GM19099 (cell line): ENCODE results near the gene CLMP.

Experiments
- POLR2A ChIP-seq: IDR thresholded peaks from 3 replicates; pipeline ENCODE4 v1.6.1; 2011; ENCODE audit warnings: low read depth; ENCODE audit not compliant: insufficient read length; ENCODE audit errors: extremely low read depth

Gene CLMP

GRCh38 chr11:123195188-123196059, at the start of gene CLMP:
TSS of gene CLMP (minus strand) at chr11:123195248. CDS start at chr11:123194940, 308 bp downstream.
- no peak for TF ChIP-seq POLR2A

- no peak for TF ChIP-seq POLR2A
These were observed 47.0 kb upstream of the CLMP start for GRCh38 chr11:123241874-123242543.

GRCh38 chr11:123241294-123241693, 46.2 kb upstream of the CLMP start:
- no peak for TF ChIP-seq POLR2A

- TF ChIP-seq POLR2A, result no peak
These were observed 44.4 kb upstream of the CLMP start for GRCh38 chr11:123239191-123240150.

GRCh38 chr11:123238297-123238696, 43.2 kb upstream of the CLMP start:
- TF ChIP-seq POLR2A, result no peak

GRCh38 chr11:123236879-123237278, 41.8 kb upstream of the CLMP start:
- no peak for TF ChIP-seq POLR2A

GRCh38 chr11:123235656-123236261, 40.7 kb upstream of the CLMP start:
- TF ChIP-seq POLR2A, result no peak

GRCh38 chr11:123235117-123235655, 40.1 kb upstream of the CLMP start:
- TF ChIP-seq POLR2A, result no peak

GRCh38 chr11:123233975-123234334, 38.9 kb upstream of the CLMP start:
- TF ChIP-seq POLR2A, result no peak

GRCh38 chr11:123233280-123233974, 38.4 kb upstream of the CLMP start:
- TF ChIP-seq POLR2A, result no peak

- no peak for TF ChIP-seq POLR2A
These were observed 36.7 kb upstream of the CLMP start for GRCh38 chr11:123231777-123232176.

- no peak for TF ChIP-seq POLR2A
These were observed 36.2 kb upstream of the CLMP start for GRCh38 chr11:123231256-123231655.

- TF ChIP-seq POLR2A, result no peak
These were observed 35.3 kb upstream of the CLMP start for GRCh38 chr11:123230346-123230745.

- TF ChIP-seq POLR2A, result no peak
These were observed 33.6 kb upstream of the CLMP start for GRCh38 chr11:123228496-123229163.
